ENCODE data around the gene GRID1. TPM values are rescaled to one million over a fixed set of nuclear protein-coding genes. Genes with fewer than 3 reads are reported as not detected.

The GRID1 gene
- total RNA-seq, 4 donors from 2014 or later, result 17.2 to 28.1 (median 23.6) TPM

DNA sequence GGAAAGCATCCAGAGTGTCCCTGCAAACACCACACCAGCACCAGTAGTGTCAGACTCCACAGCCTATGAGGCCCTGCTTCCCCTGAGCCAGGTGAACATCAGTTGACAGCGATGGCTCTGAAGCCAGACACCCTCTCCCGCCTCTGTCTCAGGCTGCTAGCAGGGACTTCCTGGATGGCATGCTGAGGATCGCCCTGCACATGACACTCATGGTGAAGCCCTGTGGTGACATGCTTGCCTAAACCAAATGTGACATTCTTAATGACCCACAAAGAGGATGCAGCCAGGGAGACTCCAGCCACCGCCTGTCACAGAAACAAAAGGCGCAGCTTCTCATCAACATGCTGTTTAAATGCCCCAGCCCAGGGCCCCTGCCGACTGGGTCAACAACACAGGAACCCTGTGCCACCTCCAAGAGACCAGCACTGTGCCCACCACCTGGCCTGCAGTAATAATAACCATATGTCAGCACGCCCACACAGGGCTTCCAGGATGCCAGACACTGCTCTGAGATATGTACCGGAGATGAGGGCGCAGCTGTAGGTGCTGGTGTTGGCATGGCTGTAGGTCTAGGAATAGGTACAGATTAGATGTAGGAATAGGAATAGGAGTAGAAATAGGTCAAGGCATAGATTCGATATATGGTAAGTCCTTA, 81.3 kb downstream of the GRID1 start:
- DNase-seq, result no peak
- intact Hi-C loops (cut with DNase I), result no loop called here

DNA sequence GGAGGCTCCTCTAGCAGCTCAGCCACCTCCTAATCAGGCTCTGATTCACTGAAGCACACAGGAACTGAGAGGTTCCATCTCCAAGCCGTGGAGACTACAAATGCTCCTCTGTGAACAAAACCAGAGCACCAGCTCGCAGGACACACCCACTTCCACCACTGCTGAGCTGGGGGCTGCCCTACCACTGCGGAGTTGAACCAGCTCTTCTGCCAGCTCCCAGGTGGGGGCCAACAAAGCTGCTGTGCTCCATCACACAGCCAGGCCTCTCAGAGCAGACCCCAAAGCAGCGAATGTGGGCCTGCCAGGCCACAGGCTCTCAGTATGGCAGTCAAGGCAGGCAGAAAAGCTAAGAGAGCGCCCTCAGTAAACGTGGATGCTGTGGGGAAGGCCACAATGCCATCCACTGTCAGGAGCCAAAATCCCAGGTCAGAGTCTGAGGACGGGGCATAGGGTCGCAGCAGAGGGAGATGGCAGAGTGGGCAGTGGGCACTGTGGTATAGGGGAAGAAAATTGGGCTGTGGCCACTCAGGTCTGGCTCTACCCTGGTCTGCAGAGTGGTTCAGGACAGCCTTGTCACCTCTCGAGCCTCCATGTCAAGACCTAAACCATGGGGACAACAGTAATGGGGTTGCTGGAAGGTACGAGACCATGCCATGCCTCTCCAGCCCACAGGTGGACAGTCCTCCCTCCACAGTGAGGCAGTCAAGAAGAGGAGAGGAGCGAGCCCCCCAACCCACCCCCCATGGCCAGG, 82.1 kb downstream of the GRID1 start:
- Histone ChIP-seq H3K27me3 (no peaks in the 10 kb centered on the region), H3K4me1 (peaks cover 0 to 8% of the 10 kb centered on the region in 2 donors), H3K36me3 (no peaks in the 10 kb centered on the region), H3K9me3 (no peaks in the 10 kb centered on the region), H3K27ac (no peak overlapping the region), H3K4me3 (replicated peaks in 1 of 3) (no peak overlapping the region)
- WGBS, 2 donors, result 75 to 78% methylated on average over 9 to 11 of the region's 11 CpGs
- intact Hi-C loops (cut with DNase I), result no loop called here
- no peak for TF ChIP-seq CTCF (IDR thresholded peaks at IDR 0.05)
- TF ChIP-seq POLR2A (IDR thresholded peaks at IDR 0.05), result no peak
- no peak for DNase-seq

More for the DNA sequence above, 81.3 kb downstream of the GRID1 start:
- Histone ChIP-seq H3K27me3 (no peaks in the 10 kb centered on the region), H3K27ac (no peak overlapping the region), H3K36me3 (no peaks in the 10 kb centered on the region), H3K4me1 (peaks cover 0 to 8% of the 10 kb centered on the region in 2 donors), H3K4me3 (replicated peaks in 1 of 3) (no peak overlapping the region), H3K9me3 (no peaks in the 10 kb centered on the region)
- WGBS, 2 donors, result 80% methylated on average over 8 to 9 of the region's 10 CpGs
- TF ChIP-seq POLR2A (IDR thresholded peaks at IDR 0.05), result no peak
- no peak for TF ChIP-seq CTCF (IDR thresholded peaks at IDR 0.05)

DNA sequence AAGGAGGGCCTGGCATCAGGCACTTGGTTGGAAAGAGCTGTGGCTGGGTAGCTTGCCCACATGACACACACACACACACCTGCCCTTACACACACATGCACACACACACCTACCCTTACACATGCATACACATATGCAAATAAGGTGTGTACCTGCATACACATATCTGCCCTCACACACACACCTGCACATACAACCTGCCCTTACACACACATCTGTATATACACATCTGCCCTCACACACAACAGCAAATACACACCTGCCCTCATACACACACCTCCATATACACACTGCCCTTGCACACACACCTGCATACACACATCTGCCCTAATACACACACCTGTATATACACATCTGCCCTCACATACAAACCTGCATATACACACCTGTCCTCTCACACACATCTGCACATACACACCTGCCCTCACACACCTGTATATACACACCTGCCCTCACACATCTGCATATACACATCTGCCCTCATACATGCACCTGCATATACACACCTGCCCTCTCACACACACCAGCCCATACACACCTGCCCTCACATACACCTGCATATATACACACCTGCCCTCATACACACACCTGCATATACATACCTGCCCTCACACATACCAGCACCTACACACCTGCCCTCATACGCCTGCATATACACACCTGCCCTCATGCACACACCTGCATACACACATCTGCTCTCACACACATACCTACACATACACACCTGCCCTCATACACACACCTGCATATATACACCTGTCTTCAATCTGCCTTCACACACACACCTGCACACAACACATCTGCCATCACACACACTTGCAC, 82.9 kb downstream of the GRID1 start:
- Histone ChIP-seq H3K4me3 (replicated peaks in 1 of 3) (no peak overlapping the region), H3K27me3 (no peaks in the 10 kb centered on the region), H3K27ac (no peak overlapping the region), H3K36me3 (no peaks in the 10 kb centered on the region), H3K9me3 (no peaks in the 10 kb centered on the region), H3K4me1 (peaks cover 0 to 8% of the 10 kb centered on the region in 2 donors)
- intact Hi-C loops (cut with DNase I), result no loop called here
- no peak for DNase-seq
- no peak for TF ChIP-seq CTCF (IDR thresholded peaks at IDR 0.05)
- no peak for TF ChIP-seq POLR2A (IDR thresholded peaks at IDR 0.05)
- 93 to 94% methylated on average over 1 of the region's 1 CpG for WGBS, 2 donors

DNA sequence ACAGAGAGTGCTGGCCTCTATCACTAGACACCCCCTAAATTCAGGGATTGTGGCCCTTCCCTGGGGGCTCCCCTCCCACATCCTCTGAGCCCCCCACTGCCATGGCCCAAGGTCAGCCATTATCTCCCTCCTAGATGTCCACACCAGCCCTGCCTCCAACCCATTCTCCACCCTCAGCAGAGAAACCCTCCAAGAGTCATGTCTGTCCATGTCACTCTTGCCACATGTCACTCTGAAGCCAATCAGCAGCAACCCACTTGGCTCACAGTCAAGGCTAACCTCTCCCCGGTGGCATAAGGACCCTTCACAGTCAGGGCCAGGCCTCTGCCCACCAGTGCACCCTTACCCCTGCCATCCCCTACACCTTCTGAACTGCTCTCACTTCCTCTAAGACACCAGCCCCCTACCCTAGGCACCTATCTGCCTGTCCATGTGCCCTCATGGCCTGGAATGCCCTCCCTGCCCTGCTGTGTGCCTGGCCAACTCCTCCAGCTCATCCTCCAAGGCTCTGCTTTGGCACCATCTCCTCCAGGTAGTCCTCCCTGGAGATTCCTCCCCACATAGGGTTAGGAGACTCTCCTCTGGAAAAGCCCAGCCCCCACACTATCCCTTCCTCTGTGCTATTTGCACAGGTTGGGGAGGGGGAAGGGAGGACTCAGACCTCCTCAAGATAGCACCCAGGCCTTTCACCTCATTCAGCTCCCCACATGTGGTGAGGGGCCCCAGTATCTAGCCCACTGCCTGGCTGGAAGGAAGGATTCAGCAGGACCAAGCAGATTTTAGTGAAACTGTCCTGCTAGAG, 83.7 kb downstream of the GRID1 start:
- Histone ChIP-seq H3K9me3 (no peaks in the 10 kb centered on the region), H3K4me3 (replicated peaks in 1 of 3) (no peak overlapping the region), H3K27ac (no peak overlapping the region), H3K27me3 (no peaks in the 10 kb centered on the region), H3K36me3 (no peaks in the 10 kb centered on the region), H3K4me1 (peaks cover 0 to 8% of the 10 kb centered on the region in 2 donors)
- TF ChIP-seq POLR2A (IDR thresholded peaks at IDR 0.05), result no peak
- TF ChIP-seq CTCF (IDR thresholded peaks at IDR 0.05), result no peak
- WGBS, 2 donors, result 50 to 57% methylated on average over 1 of the region's 1 CpG
- intact Hi-C loops (cut with DNase I), result no loop called here
- DNase-seq, result no peak

Data from thyroid gland (tissue), 4 donors.